Stimulated activated naive B cell treated with anti-CD40 and anti-IgM and Interleukin-4, amounts not matched to agents 10 μg/mL and 1 μg/mL and 100 μg/mL, for 72 hours (primary cell): Measurements from ENCODE around the gene LDLRAD3.

ENCODE experiments used
- ATAC-seq, 2 donors: fragments of 150-1000 bp; cut with Tn5 transposase; replicated peaks; 2 replicates each; pipeline ENCODE4 v1.10.0; 2021; ENCODE audit warnings: moderate library complexity in 1 of 2
- DNase-seq: peaks from one replicate; pipeline ENCODE4 v3.0.0; 2021
- H3K27ac Mint-ChIP-seq: one replicate; pipeline ENCODE4 v1.8.0; 2022; ENCODE audit warnings: mild to moderate bottlenecking, mixed read lengths
- H3K27me3 Mint-ChIP-seq, 2 donors: one replicate each; pipeline ENCODE4 v1.8.0; 2022; ENCODE audit warnings: mixed read lengths in 2 of 2
- H3K36me3 Mint-ChIP-seq, 2 donors: one replicate each; pipeline ENCODE4 v1.8.0; 2022; ENCODE audit warnings: mixed read lengths in 2 of 2, mild to moderate bottlenecking in 1 of 2
- H3K4me1 Mint-ChIP-seq, 2 donors: one replicate each; pipeline ENCODE4 v1.8.0; 2022; ENCODE audit warnings: mixed read lengths in 2 of 2, mild to moderate bottlenecking in 1 of 2
- H3K4me3 Mint-ChIP-seq, 2 donors: one replicate each; pipeline ENCODE4 v1.8.0; 2022; ENCODE audit warnings: mild to moderate bottlenecking in 2 of 2, mixed read lengths in 2 of 2, moderate library complexity in 1 of 2
- H3K9me3 Mint-ChIP-seq, 2 donors: one replicate each; pipeline ENCODE4 v1.8.0; 2022; ENCODE audit warnings: mixed read lengths in 2 of 2, mild to moderate bottlenecking in 1 of 2

Gene LDLRAD3

GRCh38 chr11:36150986-36151385 lies 207.1 kb downstream of the LDLRAD3 start:
- H3K4me3 Mint-ChIP-seq, result no peak overlapping the region
- peaks cover 21 to 22% of the 10 kb centered on the region in 2 donors for H3K27me3 Mint-ChIP-seq
- H3K4me1 Mint-ChIP-seq, result peaks cover 7 to 8% of the 10 kb centered on the region in 2 donors
- DNase-seq, result no peak
- peak overlapping the region; percentile 9 for H3K27ac Mint-ChIP-seq
- no peaks in the 10 kb centered on the region for H3K9me3 Mint-ChIP-seq
- ATAC-seq, result no peak
- no peaks in the 10 kb centered on the region for H3K36me3 Mint-ChIP-seq

GRCh38 chr11:36151933-36152580 lies 208.2 kb downstream of the LDLRAD3 start:
- Mint-ChIP-seq H3K27ac (no peak overlapping the region), H3K36me3 (no peaks in the 10 kb centered on the region), H3K9me3 (no peaks in the 10 kb centered on the region), H3K4me3 (no peak overlapping the region), H3K4me1 (peaks cover 7 to 8% of the 10 kb centered on the region in 2 donors), H3K27me3 (peaks cover 21 to 23% of the 10 kb centered on the region in 2 donors)
- ATAC-seq, result no peak
- DNase-seq, result no peak

GRCh38 chr11:36153551-36153950 lies 209.7 kb downstream of the LDLRAD3 start:
- Mint-ChIP-seq H3K4me1 (peaks cover 7 to 8% of the 10 kb centered on the region in 2 donors), H3K9me3 (no peaks in the 10 kb centered on the region), H3K4me3 (no peak overlapping the region), H3K27me3 (peaks cover 25 to 28% of the 10 kb centered on the region in 2 donors), H3K27ac (no peak overlapping the region), H3K36me3 (no peaks in the 10 kb centered on the region)
- ATAC-seq (no peak), DNase-seq (no peak)

GRCh38 chr11:36155124-36155561 lies 211.3 kb downstream of the LDLRAD3 start:
- H3K9me3 Mint-ChIP-seq, result no peaks in the 10 kb centered on the region
- no peak overlapping the region for H3K27ac Mint-ChIP-seq
- H3K36me3 Mint-ChIP-seq, result no peaks in the 10 kb centered on the region
- DNase-seq (no peak), ATAC-seq (no peak)
- peaks cover 20 to 26% of the 10 kb centered on the region in 2 donors for H3K27me3 Mint-ChIP-seq
- no peak overlapping the region for H3K4me3 Mint-ChIP-seq
- peaks cover 0 to under 1% of the 10 kb centered on the region in 2 donors for H3K4me1 Mint-ChIP-seq

GRCh38 chr11:36155770-36156160 lies 211.9 kb downstream of the LDLRAD3 start:
- no peak for ATAC-seq
- H3K27ac Mint-ChIP-seq, result no peak overlapping the region
- H3K4me1 Mint-ChIP-seq, result no peaks in the 10 kb centered on the region
- H3K9me3 Mint-ChIP-seq, result no peaks in the 10 kb centered on the region
- DNase-seq, result no peak
- H3K36me3 Mint-ChIP-seq, result no peaks in the 10 kb centered on the region
- peaks cover 20 to 26% of the 10 kb centered on the region in 2 donors for H3K27me3 Mint-ChIP-seq
- no peak overlapping the region for H3K4me3 Mint-ChIP-seq

- H3K4me3 Mint-ChIP-seq, result no peak overlapping the region
- no peaks in the 10 kb centered on the region for H3K36me3 Mint-ChIP-seq
- ATAC-seq, result no peak
- DNase-seq, result no peak
- H3K9me3 Mint-ChIP-seq, result no peaks in the 10 kb centered on the region
- peaks cover 20 to 26% of the 10 kb centered on the region in 2 donors for H3K27me3 Mint-ChIP-seq
- H3K27ac Mint-ChIP-seq, result no peak overlapping the region
- H3K4me1 Mint-ChIP-seq, result no peaks in the 10 kb centered on the region
Measured at GRCh38 chr11:36156161-36156816, 212.4 kb downstream of the LDLRAD3 start.

GRCh38 chr11:36156817-36157519 lies 213.1 kb downstream of the LDLRAD3 start:
- H3K4me3 Mint-ChIP-seq, result no peak overlapping the region

GRCh38 chr11:36160091-36160490 lies 216.2 kb downstream of the LDLRAD3 start:
- H3K27me3 Mint-ChIP-seq, result peaks cover 14 to 20% of the 10 kb centered on the region in 2 donors
- H3K27ac Mint-ChIP-seq, result no peak overlapping the region
- ATAC-seq (no peak), DNase-seq (no peak)
- no peak overlapping the region for H3K4me3 Mint-ChIP-seq
- H3K36me3 Mint-ChIP-seq, result no peaks in the 10 kb centered on the region
- no peaks in the 10 kb centered on the region for H3K9me3 Mint-ChIP-seq
- no peaks in the 10 kb centered on the region for H3K4me1 Mint-ChIP-seq

More at GRCh38 chr11:36156817-36157519, 213.1 kb downstream of the LDLRAD3 start:
- DNase-seq (no peak), ATAC-seq (no peak)
- H3K27me3 Mint-ChIP-seq, result peaks cover 20 to 26% of the 10 kb centered on the region in 2 donors
- H3K36me3 Mint-ChIP-seq, result no peaks in the 10 kb centered on the region
- no peaks in the 10 kb centered on the region for H3K4me1 Mint-ChIP-seq
- H3K9me3 Mint-ChIP-seq, result no peaks in the 10 kb centered on the region
- no peak overlapping the region for H3K27ac Mint-ChIP-seq

GRCh38 chr11:36161572-36161971 lies 217.7 kb downstream of the LDLRAD3 start:
- Mint-ChIP-seq H3K4me3 (no peak overlapping the region), H3K9me3 (no peaks in the 10 kb centered on the region), H3K27ac (no peak overlapping the region), H3K27me3 (peaks cover 14 to 15% of the 10 kb centered on the region in 2 donors), H3K4me1 (no peaks in the 10 kb centered on the region), H3K36me3 (no peaks in the 10 kb centered on the region)
- DNase-seq, result no peak
- no peak for ATAC-seq

GRCh38 chr11:36162006-36162882 lies 218.4 kb downstream of the LDLRAD3 start:
- Mint-ChIP-seq H3K4me3 (no peak overlapping the region), H3K4me1 (no peaks in the 10 kb centered on the region), H3K27ac (no peak overlapping the region), H3K36me3 (no peaks in the 10 kb centered on the region), H3K27me3 (peaks cover 11 to 15% of the 10 kb centered on the region in 2 donors), H3K9me3 (no peaks in the 10 kb centered on the region)
- ATAC-seq, result no peak
- DNase-seq, result no peak

GRCh38 chr11:36162883-36163434 lies 219.1 kb downstream of the LDLRAD3 start:
- H3K36me3 Mint-ChIP-seq, result no peaks in the 10 kb centered on the region
- H3K27ac Mint-ChIP-seq, result no peak overlapping the region
- DNase-seq, result no peak
- H3K9me3 Mint-ChIP-seq, result no peaks in the 10 kb centered on the region
- no peak for ATAC-seq
- H3K27me3 Mint-ChIP-seq, result peaks cover 8 to 19% of the 10 kb centered on the region in 2 donors
- no peak overlapping the region for H3K4me3 Mint-ChIP-seq
- no peaks in the 10 kb centered on the region for H3K4me1 Mint-ChIP-seq

GRCh38 chr11:36164506-36165250 lies 220.8 kb downstream of the LDLRAD3 start:
- Mint-ChIP-seq H3K4me1 (no peaks in the 10 kb centered on the region), H3K27me3 (peaks cover 8 to 16% of the 10 kb centered on the region in 2 donors), H3K36me3 (no peaks in the 10 kb centered on the region), H3K9me3 (no peaks in the 10 kb centered on the region), H3K4me3 (no peak overlapping the region), H3K27ac (no peak overlapping the region)
- DNase-seq (no peak), ATAC-seq (no peak)

GRCh38 chr11:36165621-36166397 lies 221.9 kb downstream of the LDLRAD3 start:
- ATAC-seq (no peak), DNase-seq (no peak)
- H3K27ac Mint-ChIP-seq, result no peak overlapping the region
- H3K4me3 Mint-ChIP-seq, result no peak overlapping the region
- no peaks in the 10 kb centered on the region for H3K36me3 Mint-ChIP-seq
- H3K27me3 Mint-ChIP-seq, result peaks cover 8 to 18% of the 10 kb centered on the region in 2 donors
- no peaks in the 10 kb centered on the region for H3K4me1 Mint-ChIP-seq
- no peaks in the 10 kb centered on the region for H3K9me3 Mint-ChIP-seq
